AG04450 (cell line): ENCODE data around the gene PRKAG2. TPM values are rescaled to one million over a fixed set of nuclear protein-coding genes. Genes with fewer than 3 reads are reported as not detected.

Source experiments
- CTCF ChIA-PET: fragments of 300-600, 350-600 bp; formaldehyde crosslinking; extraction: SDS; loops from one replicate; lab custom pipeline; 2022; ENCODE audit warnings: antibody characterized with exemption, inconsistent platforms; lab: Charles Lee
- POLR2A ChIA-PET: fragments of 350-600 bp; formaldehyde crosslinking; extraction: SDS; loops from one replicate; lab custom pipeline; 2021; ENCODE audit warnings: antibody characterized with exemption, inconsistent platforms; lab: Yijun Ruan, JAX
- DNase-seq: peaks from one replicate; pipeline ENCODE4 v3.0.0-alpha.2; 2011; ENCODE audit warnings: low read depth, low spot score
- H3K27ac ChIP-seq: one replicate; pipeline ENCODE4 v1.5.1; 2012; ENCODE audit warnings: low read depth, low read length, control low read depth
- H3K27me3 ChIP-seq: one replicate; pipeline ENCODE4 v1.6.0; 2012; ENCODE audit warnings: low read length; ENCODE audit not compliant: control insufficient read depth, insufficient read depth
- H3K4me3 ChIP-seq: 2 replicates; pipeline ENCODE4 v1.5.1; 2011; ENCODE audit warnings: mild to moderate bottlenecking, low read depth, low read length, control low read depth
- H3K9me3 ChIP-seq: 2 replicates; pipeline ENCODE4 v1.5.1; 2012; ENCODE audit warnings: low read length; ENCODE audit not compliant: control insufficient read depth, insufficient read depth
- CTCF ChIP-seq: IDR thresholded peaks from 2 replicates; pipeline ENCODE4 v1.5.1; 2011; ENCODE audit warnings: low read depth, low read length, control low read depth, inconsistent platforms
- polyA plus RNA-seq: library from polyadenylated mRNA; depleted of rRNA; stranded (reverse); fragments of >200 nt; gene quantifications from 2 replicates; pipeline ENCODE4 v1.2.3, GENCODE V29; 2011

Gene PRKAG2
- polyA plus RNA-seq, 1 experiment = 45.0 TPM

DNA sequence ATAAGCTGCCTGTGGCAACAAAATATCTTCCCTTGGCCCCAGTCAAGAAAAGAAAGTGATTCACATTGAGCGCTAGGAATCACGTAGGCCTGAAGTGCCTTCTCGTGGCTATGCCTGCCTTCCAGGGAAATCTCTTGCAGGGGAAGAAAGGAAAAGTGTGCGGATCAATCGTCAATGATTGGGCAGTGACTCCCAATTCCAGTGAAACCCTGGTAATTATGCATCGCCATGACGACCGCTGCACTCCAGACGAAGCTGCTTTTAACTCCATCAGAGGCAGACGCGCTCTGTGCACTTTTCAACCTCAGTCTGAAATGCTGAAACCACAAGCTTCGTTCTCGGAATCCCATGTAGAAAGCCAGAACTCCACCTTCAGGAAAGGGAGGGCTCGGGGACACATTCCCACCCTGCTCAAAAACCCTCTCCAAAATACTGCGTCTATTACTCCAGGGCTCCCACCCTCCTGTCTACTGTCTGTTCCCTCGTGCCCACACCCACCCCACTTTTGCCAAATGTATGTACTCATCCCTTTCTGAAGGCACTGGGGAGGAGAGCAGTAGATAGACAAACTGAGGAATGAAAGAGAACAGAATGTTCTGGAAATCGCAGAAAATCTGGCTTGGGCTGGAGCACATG is 24.2 kb upstream of the PRKAG2 start:
- H3K9me3 ChIP-seq = no peaks in the 10 kb centered on the region
- ChIA-PET POLR2A (no interaction called here), CTCF (no interaction called here)
- no peak for DNase-seq
- no peak overlapping the region for H3K4me3 ChIP-seq
- H3K27me3 ChIP-seq = peaks cover 18% of the 10 kb centered on the region
- no peak for TF ChIP-seq CTCF
- no peak overlapping the region for H3K27ac ChIP-seq

DNA sequence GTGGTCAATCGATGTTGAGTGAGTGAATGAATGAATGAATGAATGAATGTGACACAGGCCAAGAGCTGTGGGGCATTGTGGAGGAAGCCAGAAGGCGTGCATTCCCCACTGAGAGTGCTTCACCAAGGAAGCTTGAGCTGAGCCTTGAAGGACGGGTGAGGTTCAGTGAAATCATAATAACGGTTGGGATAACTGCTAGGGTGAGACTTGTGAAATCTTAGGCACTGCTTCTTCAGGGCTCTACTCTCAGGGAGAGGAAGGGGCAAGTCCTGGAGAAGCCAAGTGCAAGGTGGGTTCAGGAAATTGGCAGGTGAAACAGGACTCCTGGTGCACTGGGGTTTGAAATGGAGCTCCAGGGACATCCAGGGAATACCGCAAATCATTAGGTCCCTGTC is 23.7 kb upstream of the PRKAG2 start:
- H3K27ac ChIP-seq = no peak overlapping the region
- H3K4me3 ChIP-seq = no peak overlapping the region
- ChIA-PET POLR2A (no interaction called here), CTCF (no interaction called here)
- no peaks in the 10 kb centered on the region for H3K9me3 ChIP-seq
- DNase-seq = no peak
- TF ChIP-seq CTCF = no peak
- peaks cover 18% of the 10 kb centered on the region for H3K27me3 ChIP-seq

GRCh38 chr7:151899513-151900360 is 22.8 kb upstream of the PRKAG2 start:
- peaks cover 18% of the 10 kb centered on the region for H3K27me3 ChIP-seq
- CTCF ChIA-PET = no interaction called here
- DNase-seq = no peak

DNA sequence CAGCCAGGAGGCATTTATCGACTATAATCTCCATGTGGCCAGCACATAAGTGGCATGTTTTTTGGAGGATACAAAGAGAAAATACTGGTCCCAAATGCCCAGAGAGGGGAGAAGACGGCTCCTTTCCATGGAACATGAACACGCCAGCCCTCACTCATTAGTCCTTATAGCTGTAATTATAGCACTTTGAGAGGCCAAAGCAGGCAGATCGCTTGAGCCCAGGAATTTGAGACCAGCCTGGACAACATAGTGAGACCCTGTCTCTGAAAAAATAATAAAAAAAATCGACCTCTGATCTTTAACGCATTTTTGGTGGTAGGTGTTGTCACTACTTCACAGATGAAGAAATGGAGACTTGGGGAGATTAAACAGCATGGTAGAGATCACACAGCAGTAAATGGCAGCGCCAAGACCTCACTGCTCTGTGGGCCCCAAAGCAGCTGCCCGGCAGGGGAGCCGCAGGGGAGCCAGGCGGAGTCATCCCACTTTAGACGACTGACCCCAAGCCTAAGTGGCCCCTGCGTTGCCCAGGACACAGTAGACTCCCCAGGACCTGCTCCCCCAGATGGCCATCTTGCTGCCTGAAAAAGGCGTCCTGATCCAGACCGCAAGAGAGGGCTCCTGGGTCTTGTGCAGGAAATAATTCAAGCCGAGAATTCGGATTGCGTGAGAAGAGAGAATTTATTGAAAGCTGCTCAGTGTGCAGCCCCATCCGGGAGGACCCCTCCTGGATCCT is 21.2 kb upstream of the PRKAG2 start:
- ChIA-PET CTCF (no interaction called here), POLR2A (no interaction called here)
- Histone ChIP-seq H3K4me3 (no peak overlapping the region), H3K9me3 (no peaks in the 10 kb centered on the region), H3K27me3 (peaks cover 18% of the 10 kb centered on the region), H3K27ac (no peak overlapping the region)
- no peak for TF ChIP-seq CTCF
- DNase-seq = no peak

More at GRCh38 chr7:151899513-151900360, 22.8 kb upstream of the PRKAG2 start:
- POLR2A ChIA-PET = no interaction called here
- Histone ChIP-seq H3K4me3 (no peak overlapping the region), H3K27ac (no peak overlapping the region), H3K9me3 (no peaks in the 10 kb centered on the region)
- TF ChIP-seq CTCF = no peak
